Activated CD4-positive, alpha-beta T cell treated with anti-CD3 and anti-CD28 coated beads for 1 hour (primary cell): ENCODE results near the gene CACNB1.
"Not testable (repeated sequence)": the region's sequence is repeated elsewhere in the genome, so short reads cannot be mapped to it uniquely, and the experiment has no call there.

Experiments
- DNase-seq: peaks from one replicate; pipeline ENCODE4 v3.0.0-alpha.2; 2020

CACNB1 gene

GRCh38 chr17:39173526-39174274 lies 23.8 kb downstream of the CACNB1 start:
- no peak for DNase-seq

DNA sequence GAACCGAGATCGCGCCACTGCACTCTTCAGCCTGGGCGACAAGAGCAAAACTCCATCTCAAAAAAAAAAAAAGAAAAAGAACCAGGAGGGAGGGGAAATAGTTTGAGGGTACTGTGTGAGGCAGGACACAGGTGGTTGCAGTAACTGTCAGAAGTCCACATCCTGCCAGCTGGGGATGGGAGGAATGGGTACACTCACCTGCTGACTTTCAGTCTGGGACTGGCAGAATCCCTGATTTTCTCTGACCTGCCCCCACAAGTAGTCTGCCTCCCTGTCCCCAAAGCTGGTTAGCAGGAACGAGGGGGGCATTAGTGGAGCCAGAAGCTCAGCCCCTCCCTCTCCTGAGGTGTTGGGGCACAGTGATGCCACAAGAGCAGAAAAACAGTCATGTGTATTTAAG lies 24.4 kb downstream of the CACNB1 start:
- DNase-seq = no peak

DNA sequence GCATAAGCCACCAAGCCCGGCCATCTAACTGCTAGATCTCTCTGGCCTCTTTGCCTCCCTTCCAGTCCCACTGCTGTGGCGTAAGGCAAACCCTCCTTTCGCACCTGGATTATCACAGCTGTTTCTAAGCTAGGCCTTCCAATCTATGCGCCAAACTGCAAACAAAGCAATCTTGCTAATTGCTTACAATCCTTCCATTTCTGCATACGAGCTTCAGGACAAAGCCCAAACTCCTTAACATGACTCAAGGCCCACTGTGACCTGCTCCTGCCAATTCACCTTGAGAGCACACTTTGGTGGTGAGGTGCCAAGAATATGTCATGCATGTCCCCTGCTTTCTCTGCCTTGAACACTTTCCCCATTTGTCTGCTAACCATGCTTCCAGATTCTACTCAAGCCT lies 25.5 kb downstream of the CACNB1 start:
- DNase-seq = no peak

DNA sequence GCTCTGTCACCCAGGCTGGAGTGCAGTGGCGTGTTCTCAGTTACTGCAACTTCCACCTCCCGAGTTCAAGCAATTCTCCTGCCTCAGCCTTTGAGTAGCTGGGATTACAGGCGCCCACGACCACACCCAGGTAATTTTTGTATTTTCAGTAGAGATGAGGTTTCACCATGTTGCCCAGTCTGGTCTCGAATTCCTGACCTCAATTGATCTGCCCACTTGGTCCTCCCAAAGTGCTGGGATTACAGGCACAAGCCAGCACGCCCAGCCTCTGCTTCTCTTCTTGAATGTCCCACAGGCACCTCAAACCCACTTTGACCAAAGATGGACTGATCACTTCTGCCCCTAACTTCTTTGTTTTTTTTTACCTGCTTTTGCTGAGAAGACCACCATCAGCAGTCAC lies 26.9 kb downstream of the CACNB1 start:
- DNase-seq = no peak

DNA sequence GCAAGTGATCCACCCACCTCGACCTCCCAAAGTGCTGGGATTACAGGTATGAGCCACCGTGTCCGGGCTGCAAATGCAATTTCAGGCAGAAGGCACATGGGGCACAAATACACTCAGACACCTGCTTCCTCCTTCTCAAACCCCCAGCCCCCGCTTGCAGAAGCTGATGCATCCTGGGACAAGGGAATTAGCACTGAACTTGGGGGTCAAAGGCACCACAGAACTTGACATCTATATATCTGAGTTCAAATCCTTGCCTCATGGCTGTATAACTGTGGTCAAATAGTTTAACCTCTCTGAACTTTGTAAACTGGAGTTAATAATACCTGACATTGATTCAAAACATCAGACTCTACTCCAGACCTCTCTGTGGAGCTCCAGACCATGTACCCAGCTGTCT lies 27.4 kb downstream of the CACNB1 start:
- DNase-seq = no peak

GRCh38 chr17:39169518-39169917 lies 28.0 kb downstream of the CACNB1 start:
- no peak for DNase-seq

GRCh38 chr17:39169101-39169500 lies 28.4 kb downstream of the CACNB1 start:
- no peak for DNase-seq

GRCh38 chr17:39168503-39168902 lies 29.0 kb downstream of the CACNB1 start:
- not testable (repeated sequence) for DNase-seq

GRCh38 chr17:39167476-39167875 lies 30.0 kb downstream of the CACNB1 start:
- DNase-seq = no peak

DNA sequence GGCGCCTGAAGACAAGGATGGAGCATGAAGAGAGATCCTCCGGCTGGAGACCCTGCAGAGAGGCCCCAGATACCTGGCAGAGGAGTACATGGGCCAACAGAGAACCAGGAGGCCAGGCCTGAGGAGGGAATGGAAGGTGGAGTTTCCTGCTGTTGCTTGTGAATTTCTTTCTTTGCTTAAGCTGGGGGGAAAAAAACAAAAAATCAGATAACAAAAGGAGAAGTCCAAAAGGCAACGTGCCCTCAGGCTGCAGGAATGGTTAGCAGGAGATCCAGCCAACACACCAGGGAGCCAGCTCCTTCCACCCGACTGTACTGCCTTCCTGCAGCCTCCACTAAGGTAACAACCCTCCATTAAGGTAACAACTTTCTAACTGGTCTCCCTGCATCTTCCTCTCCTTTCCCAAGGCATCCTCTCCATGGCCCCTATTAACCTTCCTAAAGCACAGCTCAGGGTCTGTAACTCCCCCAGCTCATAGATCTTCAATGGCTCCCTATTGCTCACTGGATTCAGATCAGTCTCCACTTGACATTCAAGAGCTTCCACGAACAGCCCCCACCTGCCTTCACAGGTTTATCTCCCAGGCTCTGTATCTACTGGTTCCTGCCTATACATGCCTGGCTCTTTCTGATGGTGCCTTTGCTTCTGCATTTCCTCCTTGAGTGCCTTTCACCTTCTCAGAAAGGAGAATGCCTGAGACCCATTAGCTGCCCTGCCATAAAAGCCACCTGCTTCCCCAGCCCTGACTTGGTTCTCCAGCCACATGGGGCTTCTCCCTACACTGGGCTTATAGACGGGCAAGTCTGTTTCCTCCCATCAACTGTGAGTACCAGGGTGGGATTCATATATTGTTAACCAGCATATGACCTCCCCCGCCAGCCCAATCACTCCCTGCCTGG lies 30.8 kb downstream of the CACNB1 start:
- DNase-seq = no peak

DNA sequence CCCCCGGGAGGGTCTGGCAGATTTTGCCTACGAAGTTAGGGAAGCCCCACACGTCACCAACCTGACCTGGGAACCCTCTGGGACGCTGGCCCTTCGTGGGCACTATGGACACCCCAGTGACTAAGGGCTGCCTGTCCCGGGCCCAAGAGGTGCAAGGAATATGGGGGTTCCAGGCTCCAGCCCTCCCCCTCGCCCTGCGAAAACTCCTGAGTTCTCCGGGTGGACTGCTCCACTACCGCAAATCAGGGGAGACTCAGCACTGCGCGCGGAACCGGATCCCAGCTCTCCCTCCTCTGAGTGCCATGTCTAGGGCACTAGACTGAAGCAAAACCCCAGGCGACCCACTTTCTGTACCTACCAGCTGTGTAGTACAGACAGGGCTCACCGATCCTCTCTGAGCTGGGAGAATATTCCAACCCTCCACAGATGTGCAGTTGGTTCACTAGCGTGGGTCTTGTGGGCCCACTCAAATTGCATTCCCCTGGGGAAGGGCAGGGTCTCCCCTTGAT lies 31.6 kb downstream of the CACNB1 start, which contains the start of gene ARL5C:
Gene ARL5C, minus strand, starts transcription at position 321 of the 509 bp plus-strand sequence. CDS start 401 bp downstream, outside the sequence.
- no peak for DNase-seq

DNA sequence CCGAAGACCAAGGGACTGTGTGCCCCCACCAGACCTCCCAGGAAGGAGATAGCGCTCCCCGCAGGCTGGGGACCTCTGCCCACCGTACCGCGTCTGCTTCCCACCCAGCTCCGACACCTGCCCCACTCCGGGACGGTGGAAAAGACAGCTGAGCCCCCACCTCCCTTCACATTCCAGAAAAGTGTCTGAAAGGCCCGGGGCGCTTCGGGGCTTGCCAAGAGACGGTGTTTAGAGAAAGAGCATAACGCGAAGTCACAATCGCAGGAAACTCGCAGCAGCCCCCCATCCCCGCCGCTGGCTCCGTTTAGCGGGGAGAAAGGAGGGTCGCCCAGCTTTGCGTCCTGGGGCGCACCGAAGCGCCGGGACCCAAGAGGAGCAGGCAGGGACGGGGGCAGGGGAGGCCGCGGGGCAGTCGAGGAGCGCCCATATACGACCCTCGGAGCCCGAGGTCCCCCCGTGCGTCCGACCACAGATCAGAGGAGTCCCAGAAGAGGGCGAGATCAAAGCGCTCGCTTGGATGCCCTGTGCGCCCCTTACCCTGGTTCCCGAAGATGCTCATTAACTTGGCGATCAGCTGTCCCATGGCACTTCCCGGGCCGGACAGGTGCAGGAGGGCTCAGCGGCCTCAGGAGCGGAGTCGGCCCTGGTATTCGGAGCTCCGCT lies 32.2 kb downstream of the CACNB1 start:
- DNase-seq = no peak

GRCh38 chr17:39164675-39165143 lies 32.8 kb downstream of the CACNB1 start:
- peak; percentile 56 for DNase-seq

DNA sequence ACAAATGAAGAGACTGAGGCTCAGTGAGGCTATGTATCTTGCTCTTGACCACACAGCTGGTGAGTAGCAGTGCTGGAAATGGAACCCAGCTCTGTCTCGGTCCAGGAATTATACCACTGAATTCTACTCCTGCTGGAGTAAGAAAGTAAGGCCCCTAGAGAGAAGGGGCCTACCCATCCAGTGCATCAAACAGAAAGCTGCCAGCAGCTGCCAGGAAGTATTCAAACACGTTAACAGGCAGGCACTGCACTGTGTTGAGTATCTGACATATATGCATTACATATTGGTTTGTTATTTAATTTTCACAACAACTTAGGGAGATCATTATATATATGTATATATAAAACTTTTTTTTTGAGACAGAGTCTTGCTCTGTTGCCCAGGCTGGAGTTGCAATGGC lies 35.5 kb downstream of the CACNB1 start:
- DNase-seq = no peak

DNA sequence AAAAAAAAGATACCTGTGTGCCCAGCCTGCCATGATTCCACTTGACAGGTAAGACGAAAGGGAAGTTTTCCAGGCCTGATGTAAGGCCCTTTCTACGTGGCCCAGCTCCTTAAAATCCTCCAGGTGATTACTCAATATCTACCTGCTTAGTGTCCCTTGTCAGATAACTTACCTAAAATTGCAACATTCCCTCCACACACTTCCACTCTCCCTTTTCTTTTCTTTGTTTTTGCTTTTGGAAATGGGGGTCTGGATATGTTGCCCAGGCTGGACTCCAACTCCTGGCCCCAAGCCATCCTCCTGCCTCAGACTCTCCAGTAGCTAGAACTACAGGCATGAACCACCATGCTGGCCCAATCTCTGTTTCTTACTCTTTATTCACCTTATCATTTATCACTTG lies 38.8 kb downstream of the CACNB1 start:
- no peak for DNase-seq

GRCh38 chr17:39156491-39156890 lies 41.0 kb downstream of the CACNB1 start:
- DNase-seq = no peak

GRCh38 chr17:39155654-39156053 lies 41.8 kb downstream of the CACNB1 start:
- no peak for DNase-seq

GRCh38 chr17:39153599-39154051 lies 43.8 kb downstream of the CACNB1 start:
- DNase-seq = peak; percentile 92

GRCh38 chr17:39151943-39152818 lies 45.3 kb downstream of the CACNB1 start:
- no peak for DNase-seq

- DNase-seq = no peak
Measured at GRCh38 chr17:39151150-39151942, 46.1 kb downstream of the CACNB1 start, which contains the start of gene PLXDC1. TSS of gene PLXDC1 (minus strand) at chr17:39151637. CDS start at chr17:39151437, 200 bp downstream.

DNA sequence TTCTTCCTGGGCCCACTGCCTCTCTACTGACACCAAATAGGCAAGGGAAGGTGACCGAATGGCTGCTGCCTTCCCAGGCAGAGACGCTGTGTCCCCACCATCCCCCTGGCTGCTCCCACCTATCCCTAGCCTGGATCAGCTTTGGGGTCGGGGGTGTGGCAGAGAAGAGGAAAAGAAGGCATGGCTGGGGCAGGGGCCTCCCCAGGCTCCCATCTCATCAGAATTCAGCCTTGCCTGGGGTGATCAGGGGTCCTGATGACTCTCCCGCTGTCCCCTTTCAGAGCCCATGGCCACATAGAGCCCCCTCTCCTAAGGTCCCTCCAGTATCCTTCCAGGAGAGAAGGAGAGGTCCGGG lies 46.7 kb downstream of the CACNB1 start:
- DNase-seq = no peak
